ENCODE data around the gene TMEM164. TPM values are rescaled to one million over a fixed set of nuclear protein-coding genes. Genes with fewer than 3 reads are reported as not detected.

TMEM164 gene
- total RNA-seq (ENCODE audit: low replicate concordance), result 3.6 and 11.7 TPM in 2 replicates

DNA sequence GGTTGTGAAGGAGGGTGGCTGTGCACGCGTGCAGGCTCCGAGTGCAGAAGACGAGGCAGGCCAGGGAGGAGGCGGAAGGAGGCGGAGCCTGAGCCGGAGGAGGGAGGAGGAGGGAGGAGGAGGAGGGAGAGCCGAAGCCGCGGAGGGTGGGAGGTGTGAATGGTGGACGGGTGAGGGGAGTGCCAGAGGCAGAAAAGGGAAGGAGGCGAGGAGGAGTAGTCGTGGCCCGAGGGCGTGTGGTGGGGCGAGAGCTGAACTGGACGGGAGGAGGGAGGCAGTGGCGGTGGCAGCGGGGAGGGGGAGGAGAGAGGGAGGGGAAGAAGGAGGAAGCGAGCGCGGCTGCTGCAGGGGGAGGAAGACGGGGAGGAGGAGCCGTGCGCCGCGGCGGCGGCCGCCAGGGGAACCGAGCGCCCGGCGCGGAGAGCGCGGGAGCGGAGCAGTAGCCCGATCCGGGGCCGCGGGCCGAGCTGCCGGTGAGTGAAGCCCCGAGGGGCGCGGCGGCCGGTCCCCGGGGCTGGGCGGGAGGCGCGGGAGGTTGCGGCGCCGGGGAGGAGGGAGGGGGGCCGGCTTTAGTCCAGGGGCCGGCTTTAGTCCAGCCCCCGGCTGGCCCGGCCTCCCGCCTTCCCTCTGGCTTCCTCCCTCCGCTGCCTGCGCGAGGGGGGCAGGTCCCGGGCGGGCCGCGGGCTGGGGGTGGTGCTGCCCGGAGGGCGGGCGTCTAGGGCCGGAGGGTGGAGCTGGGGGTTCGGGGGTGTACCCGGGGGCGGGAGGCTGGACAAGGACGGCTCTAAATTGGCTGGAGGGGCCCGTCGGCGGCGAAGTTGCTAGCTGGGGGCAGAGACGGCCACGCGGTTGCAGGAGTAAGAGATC lies at the start of gene TMEM164:
TSS of gene TMEM164 (plus strand) at position 815 of the 867 bp plus-strand sequence. CDS start 661 bp downstream, outside the sequence.

